Measurements from ENCODE around the gene ING4.

The ING4 gene

GRCh38 chr12:6612652-6613014 is 50.3 kb downstream of the ING4 start:
- TF ChIP-seq GABPA (IDR thresholded peaks at IDR 0.05; ENCODE audit: low read depth) (no peak), SPI1 (IDR thresholded peaks at IDR 0.05; ENCODE audit: borderline replicate concordance, low read depth) (no peak), CTCF (IDR thresholded peaks at IDR 0.05; ENCODE audit: insufficient read depth, low read length) (no peak), POLR2AphosphoS5 (IDR thresholded peaks at IDR 0.05; ENCODE audit: low read depth) (no peak)
- TF ChIP-seq, protein P1, sequence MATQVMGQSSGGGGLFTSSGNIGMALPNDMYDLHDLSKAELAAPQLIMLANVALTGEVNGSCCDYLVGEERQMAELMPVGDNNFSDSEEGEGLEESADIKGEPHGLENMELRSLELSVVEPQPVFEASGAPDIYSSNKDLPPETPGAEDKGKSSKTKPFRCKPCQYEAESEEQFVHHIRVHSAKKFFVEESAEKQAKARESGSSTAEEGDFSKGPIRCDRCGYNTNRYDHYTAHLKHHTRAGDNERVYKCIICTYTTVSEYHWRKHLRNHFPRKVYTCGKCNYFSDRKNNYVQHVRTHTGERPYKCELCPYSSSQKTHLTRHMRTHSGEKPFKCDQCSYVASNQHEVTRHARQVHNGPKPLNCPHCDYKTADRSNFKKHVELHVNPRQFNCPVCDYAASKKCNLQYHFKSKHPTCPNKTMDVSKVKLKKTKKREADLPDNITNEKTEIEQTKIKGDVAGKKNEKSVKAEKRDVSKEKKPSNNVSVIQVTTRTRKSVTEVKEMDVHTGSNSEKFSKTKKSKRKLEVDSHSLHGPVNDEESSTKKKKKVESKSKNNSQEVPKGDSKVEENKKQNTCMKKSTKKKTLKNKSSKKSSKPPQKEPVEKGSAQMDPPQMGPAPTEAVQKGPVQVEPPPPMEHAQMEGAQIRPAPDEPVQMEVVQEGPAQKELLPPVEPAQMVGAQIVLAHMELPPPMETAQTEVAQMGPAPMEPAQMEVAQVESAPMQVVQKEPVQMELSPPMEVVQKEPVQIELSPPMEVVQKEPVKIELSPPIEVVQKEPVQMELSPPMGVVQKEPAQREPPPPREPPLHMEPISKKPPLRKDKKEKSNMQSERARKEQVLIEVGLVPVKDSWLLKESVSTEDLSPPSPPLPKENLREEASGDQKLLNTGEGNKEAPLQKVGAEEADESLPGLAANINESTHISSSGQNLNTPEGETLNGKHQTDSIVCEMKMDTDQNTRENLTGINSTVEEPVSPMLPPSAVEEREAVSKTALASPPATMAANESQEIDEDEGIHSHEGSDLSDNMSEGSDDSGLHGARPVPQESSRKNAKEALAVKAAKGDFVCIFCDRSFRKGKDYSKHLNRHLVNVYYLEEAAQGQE (IDR thresholded peaks at IDR 0.05; ENCODE audit: insufficient replicate concordance, low read depth) = no peak
- Histone ChIP-seq H3K27ac (replicated peaks) (peak overlapping the region; percentile 97), H3K4me3 (replicated peaks; ENCODE audit: insufficient read depth, low read length) (no peak overlapping the region), H3K27me3 (ENCODE audit: insufficient read depth, poor library complexity, severe bottlenecking) (no peaks in the 10 kb centered on the region)
- DNase-seq (ENCODE audit: low read depth in 1 of 2, low spot score in 1 of 2) = no peak

GRCh38 chr12:6612247-6612646 is 50.7 kb downstream of the ING4 start:
- Histone ChIP-seq H3K27ac (replicated peaks) (peak overlapping the region; percentile 97), H3K4me3 (replicated peaks; ENCODE audit: insufficient read depth, low read length) (no peak overlapping the region), H3K27me3 (ENCODE audit: insufficient read depth, poor library complexity, severe bottlenecking) (no peaks in the 10 kb centered on the region)
- no peak for DNase-seq (ENCODE audit: low read depth in 1 of 2, low spot score in 1 of 2)
- TF ChIP-seq, protein P1 (IDR thresholded peaks at IDR 0.05; ENCODE audit: insufficient replicate concordance, low read depth) = no peak
- TF ChIP-seq POLR2AphosphoS5 (IDR thresholded peaks at IDR 0.05; ENCODE audit: low read depth) = no peak
- TF ChIP-seq CTCF (IDR thresholded peaks at IDR 0.05; ENCODE audit: insufficient read depth, low read length) = no peak
- TF ChIP-seq GABPA (IDR thresholded peaks at IDR 0.05; ENCODE audit: low read depth) = no peak
- TF ChIP-seq SPI1 (IDR thresholded peaks at IDR 0.05; ENCODE audit: borderline replicate concordance, low read depth) = no peak

GRCh38 chr12:6608592-6609281 is 54.2 kb downstream of the ING4 start:
- DNase-seq (ENCODE audit: low read depth in 1 of 2, low spot score in 1 of 2) = peak in 1 of 2 experiments; percentile 19
- peak overlapping the region; percentile 57; the same call in 1 of the 2 replicates for H3K27ac ChIP-seq (replicated peaks)
- H3K4me3 ChIP-seq (replicated peaks; ENCODE audit: insufficient read depth, low read length) = no peak overlapping the region
- no peaks in the 10 kb centered on the region for H3K27me3 ChIP-seq (ENCODE audit: insufficient read depth, poor library complexity, severe bottlenecking)
- TF ChIP-seq CTCF (IDR thresholded peaks at IDR 0.05; ENCODE audit: insufficient read depth, low read length) (no peak), POLR2AphosphoS5 (IDR thresholded peaks at IDR 0.05; ENCODE audit: low read depth) (no peak), SPI1 (IDR thresholded peaks at IDR 0.05; ENCODE audit: borderline replicate concordance, low read depth) (no peak), GABPA (IDR thresholded peaks at IDR 0.05; ENCODE audit: low read depth) (no peak)
- TF ChIP-seq, protein P1 (IDR thresholded peaks at IDR 0.05; ENCODE audit: insufficient replicate concordance, low read depth) = no peak

Data from HL-60 (cell line).